PC-9 (cell line): ENCODE measurements around the gene BDKRB1. TPM values are rescaled to one million over a fixed set of nuclear protein-coding genes. Genes with fewer than 3 reads are reported as not detected.
"Not testable (repeated sequence)": the region's sequence is repeated elsewhere in the genome, so short reads cannot be mapped to it uniquely, and the experiment has no call there.

ENCODE experiments used
- BruUV-seq: library from RNA; stranded (reverse); fragments of 400-500 nt; replicated peaks from 2 replicates; lab custom pipeline; 2021; lab: Mats Ljungman, UMichigan
- CTCF ChIA-PET: fragments of 300-600 bp; sonication (Branson Sonifier 250); formaldehyde crosslinking; loops from one replicate; lab custom pipeline; 2022; ENCODE audit warnings: antibody characterized with exemption; lab: Charles Lee
- POLR2A ChIA-PET: fragments of 300-600 bp; sonication (Branson Sonifier 250); formaldehyde crosslinking; loops from one replicate; lab custom pipeline; 2022; ENCODE audit warnings: antibody characterized with exemption; ENCODE audit not compliant: unreplicated experiment; lab: Charles Lee
- DNase-seq, 2 experiments: peaks; one replicate each; pipeline versions ENCODE4 v3.0.0 to v3.0.0-alpha.2; 2015 to 2022; ENCODE audit warnings: mixed read lengths in 1 of 2
- H2AFZ ChIP-seq: fragments of 200-600 bp; sonication (generic); 2 replicates; pipeline ENCODE4 v1.8.1; 2017; ENCODE audit warnings: antibody characterized with exemption
- H3F3A ChIP-seq: fragments of 200-600 bp; sonication (generic); 2 replicates; pipeline ENCODE4 v1.8.1; 2017; ENCODE audit warnings: antibody characterized with exemption, mild to moderate bottlenecking, low read depth; ENCODE audit not compliant: insufficient read depth
- H3K27ac ChIP-seq: fragments of 200-600 bp; sonication (generic); 2 replicates; pipeline ENCODE4 v1.6.1; 2016; ENCODE audit warnings: mixed run types
- H3K27me3 ChIP-seq: fragments of 200-600 bp; sonication (generic); 2 replicates; pipeline ENCODE4 v1.6.1; 2016; ENCODE audit warnings: low read depth, mixed run types; ENCODE audit not compliant: insufficient read depth
- H3K36me3 ChIP-seq: fragments of 200-600 bp; sonication (generic); 2 replicates; pipeline ENCODE4 v1.6.1; 2016; ENCODE audit warnings: low read depth, mixed run types
- H3K4me1 ChIP-seq: fragments of 200-600 bp; sonication (generic); replicated peaks from 2 replicates; pipeline ENCODE4 v1.6.1; 2016; ENCODE audit warnings: mixed run types; ENCODE audit not compliant: insufficient read depth
- H3K4me2 ChIP-seq: fragments of 200-600 bp; sonication (generic); 2 replicates; pipeline ENCODE4 v1.6.1; 2017; ENCODE audit warnings: mixed run types
- H3K4me3 ChIP-seq: fragments of 200-600 bp; sonication (generic); 2 replicates; pipeline ENCODE4 v1.6.1; 2016; ENCODE audit warnings: mixed run types
- H3K79me2 ChIP-seq: fragments of 200-600 bp; sonication (generic); 2 replicates; pipeline ENCODE4 v1.6.1; 2017; ENCODE audit warnings: low read depth, mixed run types
- H3K9me2 ChIP-seq: fragments of 200-600 bp; sonication (generic); 2 replicates; pipeline ENCODE4 v1.8.1; 2017; ENCODE audit warnings: mild to moderate bottlenecking; ENCODE audit not compliant: insufficient read depth
- H3K9me3 ChIP-seq: fragments of 200-600 bp; sonication (generic); 2 replicates; pipeline ENCODE4 v1.8.1; 2016; ENCODE audit warnings: low read depth; ENCODE audit not compliant: insufficient read depth
- H4K20me1 ChIP-seq: fragments of 200-600 bp; sonication (generic); 2 replicates; pipeline ENCODE4 v1.8.1; 2017; ENCODE audit not compliant: insufficient read depth
- EZH2 ChIP-seq: fragments of 200-600 bp; sonication (generic); IDR thresholded peaks from 2 replicates; pipeline ENCODE4 v1.8.0; 2017; ENCODE audit warnings: antibody characterized with exemption, low read depth
- intact Hi-C: fragments of 100-400 bp; cut with micrococcal nuclease; formaldehyde crosslinking; loops from one replicate; pipeline ENCODE4 v1.10.0; 2022; ENCODE audit not compliant: unreplicated experiment
- total RNA-seq: library from RNA; stranded (reverse); gene quantifications from 2 replicates; pipeline ENCODE4 v1.2.3, GENCODE V29; 2021
- TF ChIP-seq, protein P1 (sequence below): fragments of 200-600 bp; sonication (generic); conservative IDR thresholded peaks from 2 replicates; pipeline ENCODE4 v1.6.1; 2017; ENCODE audit warnings: mixed run types, antibody characterized with exemption, mild to moderate bottlenecking, moderate library complexity

Gene BDKRB1
- total RNA-seq, 1 experiment from 2014 or later: not detected

DNA sequence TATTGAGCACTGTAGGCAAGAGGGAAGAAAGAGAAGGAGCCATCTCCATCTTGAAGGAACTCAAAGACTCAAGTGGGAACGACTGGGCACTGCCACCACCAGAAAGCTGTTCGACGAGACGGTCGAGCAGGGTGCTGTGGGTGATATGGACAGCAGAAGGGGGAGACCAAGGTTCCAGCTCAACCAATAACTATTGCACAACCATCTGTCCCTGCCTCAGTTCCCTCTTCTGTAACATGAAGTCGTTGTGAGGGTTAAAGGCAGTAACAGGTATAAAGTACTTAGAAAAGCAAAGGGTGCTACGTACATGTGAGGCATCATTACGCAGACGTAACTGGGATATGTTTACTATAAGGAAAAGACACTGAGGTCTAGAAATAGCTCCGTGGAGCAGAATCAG lies 13.9 kb upstream of the BDKRB1 start:
- no peaks in the 10 kb centered on the region for H4K20me1 ChIP-seq
- H3K36me3 ChIP-seq: no peaks in the 10 kb centered on the region
- no peak overlapping the region for H3K4me3 ChIP-seq
- H3K9me2 ChIP-seq: no peaks in the 10 kb centered on the region
- no TSS peak for BruUV-seq
- H3K27me3 ChIP-seq: no peaks in the 10 kb centered on the region
- peaks cover 13% of the 10 kb centered on the region for H3K4me1 ChIP-seq
- H3K9me3 ChIP-seq: no peaks in the 10 kb centered on the region
- intact Hi-C loops: no loop called here
- ChIA-PET CTCF (no interaction called here), POLR2A (no interaction called here)
- no peak for TF ChIP-seq EZH2
- no peak overlapping the region for H3K4me2 ChIP-seq
- H3K27ac ChIP-seq: no peak overlapping the region
- DNase-seq: no peak
- peaks cover 12% of the 10 kb centered on the region; the same call in 1 of the 2 replicates for H3F3A ChIP-seq
- no peaks in the 10 kb centered on the region for H3K79me2 ChIP-seq
- no peak overlapping the region for H2AFZ ChIP-seq

DNA sequence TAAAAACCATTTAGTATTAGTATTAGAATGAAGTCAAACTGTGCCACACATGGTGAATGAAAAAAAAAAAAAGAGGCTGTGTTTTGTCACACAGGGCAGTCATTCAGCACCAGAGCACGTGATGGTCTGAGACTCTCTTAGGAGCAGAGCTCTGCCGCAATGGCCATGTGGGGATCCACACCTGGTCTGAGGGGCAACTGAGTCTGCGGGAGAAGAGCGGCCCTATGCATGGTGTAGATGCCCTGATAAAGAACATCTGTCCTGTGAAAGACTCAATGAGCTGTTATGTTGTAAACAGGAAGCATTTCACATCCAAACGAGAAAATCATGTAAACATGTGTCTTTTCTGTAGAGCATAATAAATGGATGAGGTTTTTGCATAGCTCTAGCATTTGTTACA lies 12.2 kb upstream of the BDKRB1 start:
- ChIA-PET POLR2A (no interaction called here), CTCF (no interaction called here)
- TF ChIP-seq, protein P1, sequence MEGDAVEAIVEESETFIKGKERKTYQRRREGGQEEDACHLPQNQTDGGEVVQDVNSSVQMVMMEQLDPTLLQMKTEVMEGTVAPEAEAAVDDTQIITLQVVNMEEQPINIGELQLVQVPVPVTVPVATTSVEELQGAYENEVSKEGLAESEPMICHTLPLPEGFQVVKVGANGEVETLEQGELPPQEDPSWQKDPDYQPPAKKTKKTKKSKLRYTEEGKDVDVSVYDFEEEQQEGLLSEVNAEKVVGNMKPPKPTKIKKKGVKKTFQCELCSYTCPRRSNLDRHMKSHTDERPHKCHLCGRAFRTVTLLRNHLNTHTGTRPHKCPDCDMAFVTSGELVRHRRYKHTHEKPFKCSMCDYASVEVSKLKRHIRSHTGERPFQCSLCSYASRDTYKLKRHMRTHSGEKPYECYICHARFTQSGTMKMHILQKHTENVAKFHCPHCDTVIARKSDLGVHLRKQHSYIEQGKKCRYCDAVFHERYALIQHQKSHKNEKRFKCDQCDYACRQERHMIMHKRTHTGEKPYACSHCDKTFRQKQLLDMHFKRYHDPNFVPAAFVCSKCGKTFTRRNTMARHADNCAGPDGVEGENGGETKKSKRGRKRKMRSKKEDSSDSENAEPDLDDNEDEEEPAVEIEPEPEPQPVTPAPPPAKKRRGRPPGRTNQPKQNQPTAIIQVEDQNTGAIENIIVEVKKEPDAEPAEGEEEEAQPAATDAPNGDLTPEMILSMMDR: no peak
- no peak for TF ChIP-seq EZH2
- peaks cover 12% of the 10 kb centered on the region; the same call in 1 of the 2 replicates for H3F3A ChIP-seq
- H3K79me2 ChIP-seq: no peaks in the 10 kb centered on the region
- H3K36me3 ChIP-seq: no peaks in the 10 kb centered on the region
- H3K4me2 ChIP-seq: no peak overlapping the region
- peaks cover 13% of the 10 kb centered on the region for H3K4me1 ChIP-seq
- no peaks in the 10 kb centered on the region for H3K9me2 ChIP-seq
- H3K4me3 ChIP-seq: no peak overlapping the region
- intact Hi-C loops: no loop called here
- no peaks in the 10 kb centered on the region for H3K27me3 ChIP-seq
- H4K20me1 ChIP-seq: no peaks in the 10 kb centered on the region
- no peak overlapping the region for H3K27ac ChIP-seq
- no peak for DNase-seq
- no TSS peak for BruUV-seq
- H3K9me3 ChIP-seq: no peaks in the 10 kb centered on the region
- H2AFZ ChIP-seq: no peak overlapping the region

GRCh38 chr14:96245074-96245473 lies 10.9 kb upstream of the BDKRB1 start:
- H3K27me3 ChIP-seq, BruUV-seq, H3K4me3 ChIP-seq, H3K9me3 ChIP-seq, H3K9me2 ChIP-seq, H3K36me3 ChIP-seq, DNase-seq, H3K27ac ChIP-seq, H3K79me2 ChIP-seq, H3K4me2 ChIP-seq, H4K20me1 ChIP-seq, CTCF ChIA-PET, H2AFZ ChIP-seq, POLR2A ChIA-PET, intact Hi-C loops: not testable (repeated sequence)
- peaks cover 13% of the 10 kb centered on the region for H3K4me1 ChIP-seq
- H3F3A ChIP-seq: peaks cover 12% of the 10 kb centered on the region; the same call in 1 of the 2 replicates

DNA sequence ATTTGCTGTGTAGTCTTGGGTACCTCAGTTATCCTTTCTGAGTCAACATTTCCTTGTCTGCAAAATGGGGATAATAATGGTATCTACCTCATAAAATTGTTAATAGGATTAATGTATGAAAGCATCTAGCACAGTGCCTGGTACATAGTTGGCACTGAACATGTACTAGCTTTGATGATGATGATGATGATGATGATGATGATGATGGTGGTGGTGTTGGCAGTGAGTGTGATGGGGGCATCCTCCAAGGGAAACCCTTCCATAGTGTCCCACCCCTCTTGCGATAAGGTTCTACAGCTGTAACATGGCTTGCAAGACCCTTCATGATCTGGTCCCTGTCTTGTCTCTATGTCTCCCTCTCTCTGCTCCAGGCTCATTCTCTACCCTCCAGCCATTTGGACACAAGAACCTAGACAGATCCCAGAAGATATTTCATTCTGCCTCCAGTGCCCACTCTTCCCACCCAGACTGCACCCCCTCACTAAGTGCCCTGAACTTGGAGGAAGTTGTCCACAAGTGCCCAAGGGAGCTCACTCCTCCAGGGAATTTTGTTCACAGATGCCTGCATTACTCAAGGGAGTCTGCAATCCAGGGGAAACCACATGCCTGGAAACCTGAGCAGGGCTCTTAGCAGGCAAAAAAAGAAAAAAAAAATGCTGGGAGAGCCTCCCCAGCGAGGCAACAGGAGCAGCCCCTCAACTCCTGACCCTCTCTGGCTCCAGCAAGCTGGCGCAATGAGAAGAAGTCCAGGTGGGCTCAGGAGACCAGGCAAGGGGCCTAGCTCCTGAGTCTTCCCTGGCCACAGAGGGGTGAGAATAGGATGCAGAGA lies 10.1 kb upstream of the BDKRB1 start:
- BruUV-seq: no TSS peak
- DNase-seq: peak in 1 of 2 experiments; percentile 54
- H3K79me2 ChIP-seq: no peaks in the 10 kb centered on the region
- intact Hi-C loops: no loop called here
- peaks cover 13% of the 10 kb centered on the region for H3K4me1 ChIP-seq
- no peaks in the 10 kb centered on the region for H3K9me3 ChIP-seq
- ChIA-PET CTCF (no interaction called here), POLR2A (no interaction called here)
- H3K27me3 ChIP-seq: no peaks in the 10 kb centered on the region
- H4K20me1 ChIP-seq: no peaks in the 10 kb centered on the region
- no peak overlapping the region for H2AFZ ChIP-seq
- H3K36me3 ChIP-seq: no peaks in the 10 kb centered on the region
- H3K9me2 ChIP-seq: no peaks in the 10 kb centered on the region
- TF ChIP-seq, protein P1: no peak
- TF ChIP-seq EZH2: no peak
- H3K4me2 ChIP-seq: peak overlapping the region; percentile 48; the same call in 1 of the 2 replicates
- H3K4me3 ChIP-seq: no peak overlapping the region
- H3K27ac ChIP-seq: peak overlapping the region; percentile 68
- H3F3A ChIP-seq: peaks cover 12% of the 10 kb centered on the region; the same call in 1 of the 2 replicates
